HepG2 (cell line): ENCODE data around the gene CAMK1D. TPM values are rescaled to one million over a fixed set of nuclear protein-coding genes. Genes with fewer than 3 reads are reported as not detected.

ENCODE experiments used
- ATAC-seq: fragments of 200-7000 bp; cut with Tn5 transposase; 3 replicates; pipeline ENCODE4 v1.9.1; 2020; ENCODE audit warnings: mild to moderate bottlenecking, moderate library complexity
- BruUV-seq: library from RNA; stranded (reverse); fragments of 400-500 nt; replicated peaks from 2 replicates; lab custom pipeline; 2021; lab: Mats Ljungman, UMichigan
- CTCF ChIA-PET: fragments of 300-600 bp; formaldehyde crosslinking; extraction: SDS; loops from one replicate; lab custom pipeline; 2021; ENCODE audit warnings: low total read pairs, inconsistent platforms, low intra/inter-chr PET ratio; lab: Yijun Ruan, JAX
- POLR2A ChIA-PET: fragments of 350-600 bp; sonication (Branson Sonifier 250); formaldehyde crosslinking; loops from one replicate; lab custom pipeline; 2020; ENCODE audit warnings: antibody characterized with exemption, inconsistent platforms; lab: Yijun Ruan, JAX
- DNase-seq: peaks from one replicate; pipeline ENCODE4 v3.0.0-alpha.2; 2015; ENCODE audit warnings: low spot score
- FAIRE-seq: peaks from 3 replicates; lab custom pipeline; 2011; peaks lifted over from hg19 to GRCh38; lab: Jason Lieb, UNC
- H2AFZ ChIP-seq: one replicate; pipeline ENCODE4 v1.6.1; 2011; ENCODE audit warnings: low read length, inconsistent platforms
- H3K27ac ChIP-seq: fragments of 300-600 bp; 3 replicates; pipeline ENCODE4 v1.8.0; 2011; ENCODE audit warnings: mixed run types, mild to moderate bottlenecking, mixed read lengths, low read length, inconsistent platforms; ENCODE audit not compliant: insufficient read depth; ENCODE audit errors: extremely low read length
- H3K27me3 ChIP-seq, 2 experiments: fragments of 200-600 bp in 1 of 2; 2 replicates in 1 of 2; 3 replicates in 1 of 2; pipeline versions ENCODE4 v1.6.0 to v1.8.0; 2011; ENCODE audit warnings: low read length in 2 of 2, mild to moderate bottlenecking in 2 of 2, moderate library complexity in 2 of 2, inconsistent platforms in 1 of 2; ENCODE audit not compliant: insufficient read depth in 2 of 2, control insufficient read depth in 1 of 2
- H3K36me3 ChIP-seq, 2 experiments: fragments of 200-600 bp in 1 of 2; replicated peaks in 1 of 2; 2 replicates in 1 of 2; 3 replicates in 1 of 2; pipeline versions ENCODE4 v1.5.1 to v1.8.0; 2011; ENCODE audit warnings: low read length in 2 of 2, inconsistent platforms in 1 of 2; ENCODE audit not compliant: insufficient read depth in 2 of 2, control insufficient read depth in 1 of 2
- H3K4me1 ChIP-seq: 2 replicates; pipeline ENCODE4 v1.5.1; 2012; ENCODE audit warnings: low read length, inconsistent platforms; ENCODE audit not compliant: insufficient read depth
- H3K4me2 ChIP-seq: 2 replicates; pipeline ENCODE4 v1.6.0; 2011; ENCODE audit warnings: low read depth, low read length, inconsistent platforms
- H3K4me3 ChIP-seq, 3 experiments: fragments of 200-600 bp in 1 of 3; sonication (generic), shearing (Covaris generic) in 1 of 3; replicated peaks in 1 of 3; 2 replicates each; pipeline ENCODE4 v1.5.1; 2011 to 2016; ENCODE audit warnings: low read length in 3 of 3, inconsistent platforms in 2 of 3, low read depth in 2 of 3, mild to moderate bottlenecking in 2 of 3, control low read depth in 1 of 3, mixed read lengths in 1 of 3; ENCODE audit not compliant: insufficient read depth in 1 of 3
- H3K79me2 ChIP-seq: one replicate; pipeline ENCODE4 v1.6.1; 2011; ENCODE audit warnings: low read length, inconsistent platforms; ENCODE audit not compliant: insufficient read depth
- H3K9ac ChIP-seq: 2 replicates; pipeline ENCODE4 v1.6.0; 2011; ENCODE audit warnings: mild to moderate bottlenecking, low read depth, low read length, inconsistent platforms; ENCODE audit not compliant: insufficient read depth
- H3K9me3 ChIP-seq: 2 replicates; pipeline ENCODE4 v1.5.1; 2012; ENCODE audit warnings: mild to moderate bottlenecking, low read length
- H4K20me1 ChIP-seq: 2 replicates; pipeline ENCODE4 v1.6.0; 2011; ENCODE audit warnings: inconsistent platforms, mild to moderate bottlenecking, low read length, moderate library complexity; ENCODE audit not compliant: insufficient read depth
- FOSL2 ChIP-seq: sonication (generic); formaldehyde crosslinking; IDR thresholded peaks from 2 replicates; pipeline ENCODE4 v1.4.0; 2020; ENCODE audit warnings: missing genetic modification reagents
- PHF8 ChIP-seq: sonication (generic); formaldehyde crosslinking; IDR thresholded peaks from 2 replicates; pipeline ENCODE4 v1.5.0; 2020; ENCODE audit warnings: missing genetic modification reagents
- ZMYM2 ChIP-seq: sonication (generic); formaldehyde crosslinking; IDR thresholded peaks from 2 replicates; pipeline ENCODE4 v1.8.0; 2022; ENCODE audit warnings: mild to moderate bottlenecking, missing genetic modification reagents
- ZNF430 ChIP-seq: sonication (generic); formaldehyde crosslinking; IDR thresholded peaks from 2 replicates; pipeline ENCODE4 v1.9.0; 2021; ENCODE audit warnings: mild to moderate bottlenecking, missing genetic modification reagents
- WGBS: methylation state at CpG from one replicate; pipeline ENCODE4 v1.1.6; 2017; ENCODE audit warnings: low lambda C conversion rate; 5-methylcytosine and 5-hydroxymethylcytosine counted together
- in situ Hi-C: cut with HindIII; loops from 2 replicates; pipeline ENCODE4 v1.10.0; 2017; ENCODE audit warnings: low pct_unique_long_range_greater_than_20kb; ENCODE audit not compliant: extremely low pct_ligation_motif_present
- intact Hi-C: fragments of 100-400 bp; cut with micrococcal nuclease; formaldehyde crosslinking; loops from one replicate; pipeline ENCODE4 v1.10.0; 2022; ENCODE audit not compliant: unreplicated experiment
- polyA plus RNA-seq, 8 experiments: library from polyadenylated mRNA; depleted of rRNA in 3 of 8; stranded (reverse) in 7 of 8; unstranded in 1 of 8; fragments of >200 nt; fragmentation: Illumina TruSeq in 4 of 8; extraction: Trizol in 4 of 8; gene quantifications; 2 replicates each; pipeline versions ENCODE4 v1.2.1 to v1.2.3, GENCODE V29; 2011 to 2016; ENCODE audit warnings: low read depth in 4 of 8, missing spikeins in 1 of 8, mixed read lengths in 1 of 8; ENCODE audit not compliant: insufficient read depth in 1 of 8
- total RNA-seq, 5 experiments: library from RNA; depleted of rRNA; stranded (reverse); fragments of >200 nt; fragmentation: Illumina TruSeq; extraction: Trizol; gene quantifications; 2 replicates each; pipeline ENCODE4 v1.2.3, GENCODE V29; 2016; ENCODE audit warnings: low read depth in 1 of 5
- TF ChIP-seq, protein P1 (sequence below): sonication (generic); formaldehyde crosslinking; IDR thresholded peaks from 2 replicates; pipeline ENCODE4 v1.8.0; 2022; ENCODE audit warnings: missing genetic modification reagents, mild to moderate bottlenecking, moderate library complexity, borderline replicate concordance
- TF ChIP-seq, protein P2 (sequence below): sonication (generic); formaldehyde crosslinking; IDR thresholded peaks from 2 replicates; pipeline ENCODE4 v1.4.0; 2020; ENCODE audit warnings: mild to moderate bottlenecking, missing genetic modification reagents
- TF ChIP-seq, protein P3 (sequence below): sonication (generic); formaldehyde crosslinking; IDR thresholded peaks from 2 replicates; pipeline ENCODE4 v1.4.0; 2020; ENCODE audit warnings: mild to moderate bottlenecking, missing genetic modification reagents

The CAMK1D gene
- total and polyA plus RNA-seq, 2 of the 13 experiments (the other 11 are each of a cell fraction or from before 2014, with no cell fraction given), result under 0.01 TPM; not detected in 1

GRCh38 chr10:12638103-12638502, 288.8 kb downstream of the CAMK1D start:
- Histone ChIP-seq H3K27me3 (peaks cover 0 to 12% of the 10 kb centered on the region in 2 experiments; a peak in 1 of 5 replicates), H3K9ac (no peak overlapping the region), H3K4me1 (no peaks in the 10 kb centered on the region), H3K9me3 (no peaks in the 10 kb centered on the region), H4K20me1 (no peaks in the 10 kb centered on the region), H3K4me3 (no peak overlapping the region), H2AFZ (no peak overlapping the region), H3K79me2 (no peaks in the 10 kb centered on the region), H3K36me3 (no peaks in the 10 kb centered on the region), H3K27ac (no peak overlapping the region), H3K4me2 (no peak overlapping the region)
- ATAC-seq (peak; percentile 78), FAIRE-seq (no peak), DNase-seq (peak; percentile 24)
- WGBS, result 36% methylated on average over 7 of the region's 7 CpGs
- intact Hi-C loops (no loop called here), in situ Hi-C loops (no loop called here)
- ChIA-PET CTCF (no interaction called here), POLR2A (no interaction called here)
- TF ChIP-seq, protein P1, sequence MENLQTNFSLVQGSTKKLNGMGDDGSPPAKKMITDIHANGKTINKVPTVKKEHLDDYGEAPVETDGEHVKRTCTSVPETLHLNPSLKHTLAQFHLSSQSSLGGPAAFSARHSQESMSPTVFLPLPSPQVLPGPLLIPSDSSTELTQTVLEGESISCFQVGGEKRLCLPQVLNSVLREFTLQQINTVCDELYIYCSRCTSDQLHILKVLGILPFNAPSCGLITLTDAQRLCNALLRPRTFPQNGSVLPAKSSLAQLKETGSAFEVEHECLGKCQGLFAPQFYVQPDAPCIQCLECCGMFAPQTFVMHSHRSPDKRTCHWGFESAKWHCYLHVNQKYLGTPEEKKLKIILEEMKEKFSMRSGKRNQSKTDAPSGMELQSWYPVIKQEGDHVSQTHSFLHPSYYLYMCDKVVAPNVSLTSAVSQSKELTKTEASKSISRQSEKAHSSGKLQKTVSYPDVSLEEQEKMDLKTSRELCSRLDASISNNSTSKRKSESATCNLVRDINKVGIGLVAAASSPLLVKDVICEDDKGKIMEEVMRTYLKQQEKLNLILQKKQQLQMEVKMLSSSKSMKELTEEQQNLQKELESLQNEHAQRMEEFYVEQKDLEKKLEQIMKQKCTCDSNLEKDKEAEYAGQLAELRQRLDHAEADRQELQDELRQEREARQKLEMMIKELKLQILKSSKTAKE (CRISPR knock-in tag), result no peak
- TF ChIP-seq, protein P2, sequence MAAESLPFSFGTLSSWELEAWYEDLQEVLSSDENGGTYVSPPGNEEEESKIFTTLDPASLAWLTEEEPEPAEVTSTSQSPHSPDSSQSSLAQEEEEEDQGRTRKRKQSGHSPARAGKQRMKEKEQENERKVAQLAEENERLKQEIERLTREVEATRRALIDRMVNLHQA (CRISPR knock-in tag), result no peak
- TF ChIP-seq FOSL2 (CRISPR knock-in tag) (no peak), PHF8 (CRISPR knock-in tag) (no peak), ZNF430 (no peak), ZMYM2 (no peak)
- TF ChIP-seq, protein P3, sequence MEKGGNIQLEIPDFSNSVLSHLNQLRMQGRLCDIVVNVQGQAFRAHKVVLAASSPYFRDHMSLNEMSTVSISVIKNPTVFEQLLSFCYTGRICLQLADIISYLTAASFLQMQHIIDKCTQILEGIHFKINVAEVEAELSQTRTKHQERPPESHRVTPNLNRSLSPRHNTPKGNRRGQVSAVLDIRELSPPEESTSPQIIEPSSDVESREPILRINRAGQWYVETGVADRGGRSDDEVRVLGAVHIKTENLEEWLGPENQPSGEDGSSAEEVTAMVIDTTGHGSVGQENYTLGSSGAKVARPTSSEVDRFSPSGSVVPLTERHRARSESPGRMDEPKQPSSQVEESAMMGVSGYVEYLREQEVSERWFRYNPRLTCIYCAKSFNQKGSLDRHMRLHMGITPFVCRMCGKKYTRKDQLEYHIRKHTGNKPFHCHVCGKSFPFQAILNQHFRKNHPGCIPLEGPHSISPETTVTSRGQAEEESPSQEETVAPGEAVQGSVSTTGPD, result no peak
- BruUV-seq, result no TSS peak
